SW 1271 (cell line): ENCODE measurements around the gene UNC13C.
"Not testable (repeated sequence)": the region's sequence is repeated elsewhere in the genome, so short reads cannot be mapped to it uniquely, and the experiment has no call there.

ENCODE experiments used
- DNase-seq, 2 experiments: peaks; one replicate each; lab custom pipeline; 2025; lab: John Stamatoyannopoulos, UW

The UNC13C gene

DNA sequence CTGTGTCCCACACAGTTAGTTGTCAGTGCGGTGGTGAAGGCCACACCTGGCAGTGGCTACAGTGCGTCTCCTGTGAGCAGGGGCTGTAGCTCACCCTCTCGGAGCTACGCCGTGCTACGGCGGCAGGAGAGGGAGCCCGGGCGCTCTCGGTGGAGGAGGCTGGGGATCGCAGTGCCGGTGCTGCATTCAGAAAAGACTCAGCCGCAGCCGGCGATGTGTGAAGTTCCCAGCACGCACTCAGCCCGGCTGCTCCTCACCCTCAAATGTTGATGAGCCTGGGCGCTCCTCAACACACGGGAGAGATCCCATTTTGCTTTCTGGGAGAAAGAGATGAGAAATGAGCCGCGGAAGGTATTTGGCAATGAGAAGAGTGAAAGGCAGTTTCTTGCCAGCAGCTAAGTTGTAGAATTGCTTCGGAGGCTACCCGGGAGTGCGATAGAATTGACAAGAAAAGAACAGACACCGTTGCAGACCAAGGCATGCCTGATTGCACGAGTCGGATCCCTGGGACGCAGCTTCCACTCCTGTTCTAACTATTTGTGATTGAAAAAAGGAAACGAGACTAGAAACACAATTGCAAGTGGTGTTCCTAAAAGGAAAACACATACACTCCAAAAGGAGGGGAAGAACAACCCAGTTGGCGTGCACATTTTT, at the start of gene UNC13C:
UNC13C (plus strand) TSS at position 189 of the 654 bp plus-strand sequence. CDS start 34,463 bp downstream, outside the sequence.
- DNase-seq: no peak

GRCh38 chr15:53936137-53936536, 42.1 kb upstream of the UNC13C start:
- DNase-seq: no peak

GRCh38 chr15:53937632-53938031, 40.6 kb upstream of the UNC13C start:
- not testable (repeated sequence) for DNase-seq

DNA sequence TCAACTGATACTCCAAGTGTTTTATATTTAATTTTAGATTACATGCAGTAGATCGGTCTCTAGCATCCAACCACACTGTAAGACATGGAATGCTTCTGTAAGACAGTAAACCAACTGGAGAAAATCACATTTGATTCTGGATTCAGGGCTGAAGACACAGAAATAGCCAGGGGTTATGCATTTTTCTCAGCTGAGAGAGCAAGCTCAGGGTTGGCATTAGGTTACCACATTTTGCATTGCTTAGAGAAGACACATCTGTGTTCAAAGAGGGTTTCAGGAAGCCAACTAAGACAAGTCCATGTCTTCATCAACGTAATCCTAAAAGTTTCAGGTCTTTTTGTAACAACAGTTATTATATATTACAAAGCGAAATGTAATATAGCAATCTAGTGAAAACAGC, 27.7 kb upstream of the UNC13C start:
- no peak for DNase-seq

- no peak for DNase-seq
Observed at GRCh38 chr15:53955396-53955795, 22.8 kb upstream of the UNC13C start.

DNA sequence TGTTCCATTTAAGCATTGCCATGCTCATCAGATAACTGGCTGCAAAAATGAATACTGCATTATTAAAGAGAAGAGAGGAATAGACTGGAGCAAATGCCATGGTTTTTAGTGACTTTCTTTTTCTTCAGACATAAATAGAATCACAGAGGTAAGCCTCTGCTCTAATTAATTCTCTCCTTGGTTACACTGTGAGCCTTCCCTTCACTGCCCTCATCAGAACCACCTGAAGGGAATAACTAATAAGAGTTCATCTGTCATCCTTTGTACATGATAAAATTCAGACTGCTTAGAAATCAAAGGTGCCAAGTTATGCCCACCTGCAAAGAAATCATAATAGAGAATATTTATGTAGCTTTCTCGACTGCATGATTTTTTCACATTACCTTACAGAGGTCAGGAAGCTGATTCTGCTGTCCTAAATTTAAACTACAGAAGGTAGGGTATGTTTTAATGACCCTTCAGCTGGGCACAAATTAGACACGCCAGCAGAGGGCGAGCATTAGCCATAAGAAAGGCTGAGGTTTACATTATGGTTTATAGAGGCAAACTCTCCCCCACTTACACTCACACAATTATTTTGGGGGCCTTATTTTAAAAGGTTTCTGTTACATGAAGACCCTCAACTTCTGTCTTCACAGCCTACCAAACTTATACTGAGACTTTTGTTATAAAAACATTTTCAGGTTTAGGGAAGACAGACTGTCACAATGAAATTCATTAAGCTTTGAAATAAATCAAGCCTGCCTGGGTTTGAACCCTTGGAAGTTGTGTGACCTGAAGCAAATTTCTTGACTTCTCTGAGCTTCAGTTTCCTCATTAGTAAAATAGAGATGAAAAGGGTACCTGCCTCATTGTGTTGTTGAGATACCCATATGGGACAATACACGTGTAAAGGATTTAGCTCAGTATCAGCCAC, 15.3 kb upstream of the UNC13C start:
- no peak for DNase-seq

GRCh38 chr15:53963801-53964200, 14.4 kb upstream of the UNC13C start:
- no peak for DNase-seq

DNA sequence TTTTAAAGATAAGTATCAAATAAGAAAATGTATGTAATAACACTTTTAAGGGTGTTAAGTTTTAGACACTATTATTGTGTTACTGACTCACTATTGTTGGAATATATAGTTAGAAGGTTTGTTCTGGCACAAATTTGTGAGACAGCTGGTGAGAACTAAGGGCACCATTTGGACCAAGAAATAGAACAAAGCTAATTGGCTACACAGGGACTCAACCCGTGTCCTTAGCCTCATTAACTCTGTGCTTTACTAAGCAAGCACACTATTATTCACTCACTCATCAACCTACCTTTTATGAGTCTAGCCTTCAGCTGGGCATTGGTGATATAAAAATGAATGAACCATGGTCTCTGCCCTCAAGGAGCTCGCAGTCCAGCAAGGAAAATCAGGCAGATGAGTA, 4.1 kb upstream of the UNC13C start:
- no peak for DNase-seq

- DNase-seq: no peak
Observed at GRCh38 chr15:53974813-53975212, 3.4 kb upstream of the UNC13C start.

DNA sequence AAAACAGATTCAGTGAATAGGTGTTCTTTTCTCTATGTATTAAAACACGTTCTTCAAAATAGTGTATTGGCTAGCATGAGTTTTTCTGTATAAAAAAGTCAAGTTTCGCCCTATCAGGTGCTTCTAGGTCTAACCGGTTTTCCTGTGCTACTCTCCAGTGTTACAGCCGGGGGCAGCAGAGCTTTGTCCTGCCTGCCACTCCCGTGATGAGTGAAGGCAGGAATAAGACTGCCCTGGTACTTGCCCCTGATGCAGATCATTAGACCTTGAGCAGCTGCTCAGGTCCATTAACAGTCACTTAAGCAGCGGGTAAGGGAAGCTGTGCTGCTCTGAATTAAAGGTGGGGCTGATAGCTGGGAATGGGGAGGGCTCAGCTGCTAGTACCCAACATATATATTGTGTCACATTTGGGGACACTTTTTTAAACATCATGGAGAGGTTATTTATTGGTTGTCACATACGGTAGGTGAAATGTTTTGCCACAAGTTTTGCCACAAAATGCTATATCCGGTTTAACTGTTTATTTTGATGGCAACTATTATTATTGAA, 1.3 kb upstream of the UNC13C start:
- DNase-seq: no peak

- DNase-seq: no peak
Observed at GRCh38 chr15:53979051-53979788, 979 bp downstream of the UNC13C start.

- no peak for DNase-seq
Observed at GRCh38 chr15:53980021-53980420, 1.8 kb downstream of the UNC13C start.

GRCh38 chr15:53982071-53982680, 3.9 kb downstream of the UNC13C start:
- DNase-seq: no peak

DNA sequence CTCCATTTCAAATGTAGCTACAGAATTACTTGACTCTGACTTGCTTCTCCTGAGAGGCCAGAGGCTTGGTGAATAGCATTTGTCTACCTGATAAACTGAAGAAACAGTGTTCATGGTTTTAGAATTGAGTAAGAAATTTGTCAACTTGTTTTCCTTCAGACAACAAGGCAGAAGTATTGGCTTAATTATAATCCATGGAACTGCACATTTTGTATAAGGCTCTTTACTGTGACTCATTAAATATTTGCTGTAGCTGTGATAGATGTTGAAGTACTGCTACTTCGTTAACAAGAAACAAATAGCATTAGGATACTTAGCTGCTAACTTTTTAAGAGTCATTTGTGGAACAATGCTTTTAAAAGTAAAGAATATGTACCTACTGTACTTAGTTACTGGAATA, 4.6 kb downstream of the UNC13C start:
- no peak for DNase-seq

GRCh38 chr15:53984221-53984620, 6.0 kb downstream of the UNC13C start:
- DNase-seq: no peak

GRCh38 chr15:53985562-53985961, 7.3 kb downstream of the UNC13C start:
- no peak for DNase-seq

DNA sequence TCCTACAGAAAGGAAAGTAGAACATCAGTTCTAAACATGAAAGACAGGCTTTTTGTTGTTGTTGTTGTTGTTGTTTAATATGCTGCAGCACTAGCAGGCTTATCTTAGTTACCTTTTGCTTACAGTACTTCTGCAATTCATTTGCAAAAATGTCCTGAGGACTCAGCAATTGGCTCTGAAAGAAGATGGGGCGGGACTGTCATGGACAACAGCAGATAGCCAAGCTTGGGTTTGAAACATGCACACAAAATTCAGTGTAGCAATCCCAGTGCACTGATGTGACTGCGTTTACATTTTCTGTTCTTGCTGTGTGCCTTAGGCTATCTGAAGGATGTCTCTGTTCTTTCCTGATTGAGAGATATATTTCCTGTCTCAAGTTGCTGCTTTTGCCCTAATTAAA, 9.2 kb downstream of the UNC13C start:
- DNase-seq: no peak

DNA sequence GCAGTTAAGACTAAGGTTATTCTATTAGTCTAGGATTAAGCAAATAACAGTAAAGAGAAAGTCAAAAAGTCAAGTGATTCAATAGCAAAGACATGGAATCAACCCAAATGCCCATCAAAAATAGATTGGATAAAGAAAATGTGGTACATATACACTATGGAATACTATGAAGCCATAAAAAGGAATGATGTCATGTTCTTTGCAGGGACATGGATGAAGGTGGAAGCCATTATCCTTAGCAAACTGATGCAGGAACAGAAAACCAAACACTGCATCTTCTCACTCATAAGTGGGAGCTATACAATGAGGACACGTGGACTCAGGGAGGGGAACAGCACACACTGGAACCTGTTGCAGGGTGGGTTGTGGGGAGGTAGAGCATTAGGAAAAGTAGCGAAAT, 29.0 kb downstream of the UNC13C start:
- no peak for DNase-seq

DNA sequence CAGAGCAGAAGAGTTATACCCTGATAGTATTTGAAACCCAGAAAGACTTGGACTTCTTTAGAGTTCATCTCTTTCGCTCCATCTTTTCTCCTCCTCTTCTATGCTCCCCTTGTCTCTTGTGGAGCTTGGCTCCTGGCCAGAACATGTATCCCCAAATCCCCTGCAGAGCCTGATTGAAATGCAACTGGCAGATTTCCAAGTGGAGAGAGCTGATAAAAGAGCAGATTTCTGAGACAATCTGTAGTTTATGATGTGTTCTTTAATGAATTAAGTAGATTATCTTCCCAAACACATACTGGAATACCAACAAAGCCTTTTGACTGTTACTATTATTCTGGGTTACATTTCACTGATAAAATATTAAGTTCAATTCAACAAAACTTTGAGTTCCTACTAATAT, 33.4 kb downstream of the UNC13C start:
- DNase-seq: no peak

GRCh38 chr15:54014067-54014655, 35.9 kb downstream of the UNC13C start:
- no peak for DNase-seq

DNA sequence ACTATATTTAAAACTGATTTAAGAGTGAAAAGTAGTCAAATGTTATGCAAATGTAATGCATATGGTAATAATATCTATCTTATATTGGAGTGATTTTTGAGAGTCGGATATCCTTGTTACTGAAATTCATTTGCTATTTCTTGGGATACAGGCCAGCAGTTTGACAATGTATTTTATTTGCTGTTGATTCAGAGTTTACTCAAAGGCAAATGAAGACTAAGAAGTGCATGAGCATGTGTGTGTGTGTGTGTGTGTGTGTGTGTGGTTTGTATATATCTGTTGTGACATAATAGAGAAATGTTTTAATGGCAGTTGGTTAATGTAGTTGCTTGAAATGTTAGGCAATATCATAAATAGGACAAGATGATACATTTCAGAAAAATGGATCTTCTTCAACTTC, 39.0 kb downstream of the UNC13C start:
- DNase-seq: no peak

DNA sequence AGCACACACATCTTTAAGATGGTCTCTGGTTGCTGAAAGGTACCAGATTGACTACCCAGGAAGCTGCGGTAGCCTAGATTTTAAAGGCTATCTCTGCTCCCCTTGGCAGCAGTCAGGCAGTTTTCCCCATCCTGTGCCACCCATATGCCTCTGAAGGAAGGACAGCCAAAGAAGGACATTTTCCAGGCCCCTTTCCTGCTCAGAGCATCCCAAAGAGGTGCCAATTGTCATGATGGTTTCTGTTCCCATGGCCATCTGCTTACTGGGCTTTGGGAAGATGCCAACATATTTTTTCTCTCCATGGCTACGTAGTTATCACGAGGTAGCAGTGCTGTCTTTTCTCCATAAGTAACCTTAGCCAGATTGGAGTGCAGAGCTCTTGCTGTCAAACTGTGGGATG, 39.7 kb downstream of the UNC13C start:
- no peak for DNase-seq
